ENCODE results near the gene B3GNT8. TPM values are rescaled to one million over a fixed set of nuclear protein-coding genes. Genes with fewer than 3 reads are reported as not detected.

The B3GNT8 gene
- polyA plus RNA-seq, 1 of the 3 experiments (the other 2 are of a cell fraction): not detected

GRCh38 chr19:41431426-41432386 is 4.5 kb upstream of the B3GNT8 start:
- ChIA-PET CTCF (interaction anchor here (1.0 to 1.8 kb wide), 5 partner anchors 8 to 112 kb away, joined by 3 to 8 read pairs (median 3); partner anchors contain the start of gene DMAC2), POLR2A (no interaction called here)
- no peak overlapping the region for H3K4me2 ChIP-seq
- TF ChIP-seq TEAD4 (IDR thresholded peaks at IDR 0.05; ENCODE audit: borderline replicate concordance, insufficient read depth) (no peak), RAD21 (IDR thresholded peaks at IDR 0.05; ENCODE audit: low read length) (peak; percentile 31; the same call in 1 of the 2 replicates), CTCF (IDR thresholded peaks at IDR 0.05) (peak; percentile 33)
- DNase-seq: no peak
- H3K9ac ChIP-seq: no peak overlapping the region
- no peaks in the 10 kb centered on the region for H3K9me2 ChIP-seq
- H3K4me1 ChIP-seq (ENCODE audit: control insufficient read depth in 1 of 2, insufficient read depth in 2 of 2, low read depth in 1 of 2, low read length in 1 of 2): peaks cover 0 to 7% of the 10 kb centered on the region in 2 experiments; a peak in 1 of 4 replicates
- no peaks in the 10 kb centered on the region for H3K27me3 ChIP-seq (ENCODE audit: insufficient read depth)
- no peaks in the 10 kb centered on the region for H4K20me1 ChIP-seq (ENCODE audit: insufficient read depth)
- peaks cover 6% of the 10 kb centered on the region for H3F3A ChIP-seq (replicated peaks; ENCODE audit: insufficient read depth)
- no peaks in the 10 kb centered on the region for H3K79me2 ChIP-seq (ENCODE audit: insufficient read depth)
- H3K36me3 ChIP-seq (replicated peaks in 1 of 2; ENCODE audit: control insufficient read depth in 1 of 2, insufficient read depth in 2 of 2, low read length in 1 of 2): peaks cover 4 to 9% of the 10 kb centered on the region in 2 experiments
- no peak overlapping the region for H2AFZ ChIP-seq (ENCODE audit: low read depth)
- H3K9me3 ChIP-seq: no peaks in the 10 kb centered on the region
- H3K4me3 ChIP-seq (ENCODE audit: low read depth in 2 of 2, low read length in 1 of 2): no peak overlapping the region; a peak in 1 of 4 replicates
- WGBS (ENCODE audit: low lambda C conversion rate): 89% methylated on average over 20 of the region's 23 CpGs
- no peak overlapping the region for H3K27ac ChIP-seq (ENCODE audit: low read depth in 2 of 2, low read length in 1 of 2)

- Histone ChIP-seq H3K27ac (ENCODE audit: low read depth in 2 of 2, low read length in 1 of 2) (no peak overlapping the region), H3F3A (replicated peaks; ENCODE audit: insufficient read depth) (peaks cover 6% of the 10 kb centered on the region), H2AFZ (ENCODE audit: low read depth) (no peak overlapping the region), H3K79me2 (ENCODE audit: insufficient read depth) (no peaks in the 10 kb centered on the region), H3K4me1 (ENCODE audit: control insufficient read depth in 1 of 2, insufficient read depth in 2 of 2, low read depth in 1 of 2, low read length in 1 of 2) (peaks cover 0 to 7% of the 10 kb centered on the region in 2 experiments; a peak in 1 of 4 replicates), H4K20me1 (ENCODE audit: insufficient read depth) (no peaks in the 10 kb centered on the region), H3K36me3 (replicated peaks in 1 of 2; ENCODE audit: control insufficient read depth in 1 of 2, insufficient read depth in 2 of 2, low read length in 1 of 2) (peaks cover 4 to 9% of the 10 kb centered on the region in 2 experiments), H3K9me2 (no peaks in the 10 kb centered on the region), H3K9ac (no peak overlapping the region), H3K4me2 (no peak overlapping the region), H3K4me3 (ENCODE audit: low read depth in 2 of 2, low read length in 1 of 2) (no peak overlapping the region), H3K9me3 (no peaks in the 10 kb centered on the region), H3K27me3 (ENCODE audit: insufficient read depth) (no peaks in the 10 kb centered on the region)
- no peak for DNase-seq
- ChIA-PET POLR2A (no interaction called here), CTCF (interaction anchor here (1.0 to 1.8 kb wide), 4 partner anchors 8 to 111 kb away, joined by 3 to 8 read pairs (median 3); partner anchors contain the start of gene DMAC2)
- WGBS (ENCODE audit: low lambda C conversion rate): 100% methylated on average over 3 of the region's 6 CpGs
- no peak for TF ChIP-seq SMC3 (IDR thresholded peaks at IDR 0.05; ENCODE audit: low read depth, low read length)
Observed at GRCh38 chr19:41430922-41431321, 3.7 kb upstream of the B3GNT8 start.

DNA sequence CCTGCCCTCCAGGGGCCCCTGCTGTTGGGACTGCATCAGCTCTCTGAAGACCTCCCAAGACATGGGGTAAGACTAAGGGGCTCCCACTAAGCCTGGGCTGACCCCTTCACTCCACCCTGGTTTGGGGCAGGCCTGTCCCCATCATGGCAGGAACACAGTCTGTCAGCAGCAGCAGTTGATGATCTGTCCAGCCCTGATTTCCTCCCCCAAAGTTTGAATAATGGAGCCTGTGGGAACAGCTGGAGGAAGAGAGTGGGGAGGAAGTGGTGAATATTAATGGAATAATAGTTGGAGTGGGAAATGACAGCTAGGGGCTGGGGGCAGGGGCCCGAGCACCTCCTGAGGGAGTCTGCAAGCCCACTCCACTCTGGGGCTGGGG is 1.3 kb upstream of the B3GNT8 start:
- Histone ChIP-seq H3K9me3 (no peaks in the 10 kb centered on the region), H3K4me3 (ENCODE audit: low read depth in 2 of 2, low read length in 1 of 2) (no peak overlapping the region), H3K36me3 (replicated peaks in 1 of 2; ENCODE audit: control insufficient read depth in 1 of 2, insufficient read depth in 2 of 2, low read length in 1 of 2) (peaks cover 0 to 19% of the 10 kb centered on the region in 2 experiments), H3K9me2 (no peaks in the 10 kb centered on the region), H3K27me3 (ENCODE audit: insufficient read depth) (no peaks in the 10 kb centered on the region), H3K9ac (no peak overlapping the region), H3K27ac (ENCODE audit: low read depth in 2 of 2, low read length in 1 of 2) (no peak overlapping the region; a peak in 1 of 4 replicates), H4K20me1 (ENCODE audit: insufficient read depth) (no peaks in the 10 kb centered on the region), H3F3A (replicated peaks; ENCODE audit: insufficient read depth) (peaks cover 6% of the 10 kb centered on the region), H3K4me2 (no peak overlapping the region), H3K79me2 (ENCODE audit: insufficient read depth) (no peaks in the 10 kb centered on the region), H3K4me1 (ENCODE audit: control insufficient read depth in 1 of 2, insufficient read depth in 2 of 2, low read depth in 1 of 2, low read length in 1 of 2) (peaks cover 0 to 7% of the 10 kb centered on the region in 2 experiments; a peak in 1 of 4 replicates), H2AFZ (ENCODE audit: low read depth) (no peak overlapping the region)
- ChIA-PET CTCF (interaction anchor here (1.0 to 1.7 kb wide), 3 partner anchors 9 to 120 kb away, joined by 3 to 9 read pairs (median 3); no protein-coding TSS in a partner anchor), POLR2A (interaction anchor here (0.7 to 1.5 kb wide), 2 partner anchors 11 to 65 kb away, joined by 3 to 7 read pairs; partner anchors contain the start of gene DMAC2)
- DNase-seq: no peak
- 91% methylated on average over 1 of the region's 1 CpG for WGBS (ENCODE audit: low lambda C conversion rate)
- TF ChIP-seq, protein P1, sequence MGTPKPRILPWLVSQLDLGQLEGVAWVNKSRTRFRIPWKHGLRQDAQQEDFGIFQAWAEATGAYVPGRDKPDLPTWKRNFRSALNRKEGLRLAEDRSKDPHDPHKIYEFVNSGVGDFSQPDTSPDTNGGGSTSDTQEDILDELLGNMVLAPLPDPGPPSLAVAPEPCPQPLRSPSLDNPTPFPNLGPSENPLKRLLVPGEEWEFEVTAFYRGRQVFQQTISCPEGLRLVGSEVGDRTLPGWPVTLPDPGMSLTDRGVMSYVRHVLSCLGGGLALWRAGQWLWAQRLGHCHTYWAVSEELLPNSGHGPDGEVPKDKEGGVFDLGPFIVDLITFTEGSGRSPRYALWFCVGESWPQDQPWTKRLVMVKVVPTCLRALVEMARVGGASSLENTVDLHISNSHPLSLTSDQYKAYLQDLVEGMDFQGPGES (IDR thresholded peaks at IDR 0.05; ENCODE audit: low read depth, low read length): no peak
- TF ChIP-seq FOXJ3 (CRISPR knock-in tag; IDR thresholded peaks at IDR 0.05) (no peak), TCF12 (IDR thresholded peaks at IDR 0.05) (no peak), YY1 (IDR thresholded peaks at IDR 0.05; ENCODE audit: low read depth) (no peak), GATA2 (CRISPR knock-in tag; IDR thresholded peaks at IDR 0.05) (no peak), RAD21 (IDR thresholded peaks at IDR 0.05; ENCODE audit: low read length) (no peak)
- TF ChIP-seq, protein P2, sequence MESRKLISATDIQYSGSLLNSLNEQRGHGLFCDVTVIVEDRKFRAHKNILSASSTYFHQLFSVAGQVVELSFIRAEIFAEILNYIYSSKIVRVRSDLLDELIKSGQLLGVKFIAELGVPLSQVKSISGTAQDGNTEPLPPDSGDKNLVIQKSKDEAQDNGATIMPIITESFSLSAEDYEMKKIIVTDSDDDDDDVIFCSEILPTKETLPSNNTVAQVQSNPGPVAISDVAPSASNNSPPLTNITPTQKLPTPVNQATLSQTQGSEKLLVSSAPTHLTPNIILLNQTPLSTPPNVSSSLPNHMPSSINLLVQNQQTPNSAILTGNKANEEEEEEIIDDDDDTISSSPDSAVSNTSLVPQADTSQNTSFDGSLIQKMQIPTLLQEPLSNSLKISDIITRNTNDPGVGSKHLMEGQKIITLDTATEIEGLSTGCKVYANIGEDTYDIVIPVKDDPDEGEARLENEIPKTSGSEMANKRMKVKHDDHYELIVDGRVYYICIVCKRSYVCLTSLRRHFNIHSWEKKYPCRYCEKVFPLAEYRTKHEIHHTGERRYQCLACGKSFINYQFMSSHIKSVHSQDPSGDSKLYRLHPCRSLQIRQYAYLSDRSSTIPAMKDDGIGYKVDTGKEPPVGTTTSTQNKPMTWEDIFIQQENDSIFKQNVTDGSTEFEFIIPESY (IDR thresholded peaks at IDR 0.05; ENCODE audit: borderline replicate concordance, low read depth): no peak
